Dedifferentiated amniotic fluid mesenchymal stem cell (primary cell): ENCODE data around the gene MAN2A2.
"Not testable (repeated sequence)": the region's sequence is repeated elsewhere in the genome, so short reads cannot be mapped to it uniquely, and the experiment has no call there.

Experiments used
- DNase-seq: peaks from one replicate; pipeline ENCODE4 v3.0.0-alpha.2; 2016; ENCODE audit errors: extremely low spot score

MAN2A2 gene

GRCh38 chr15:90883976-90884718 is 19.0 kb upstream of the MAN2A2 start, which contains the start of gene FES:
TSS of gene FES (plus strand) at chr15:90884504. CDS start at chr15:90885046, 542 bp downstream.
- no peak for DNase-seq

GRCh38 chr15:90884719-90885431 is 18.2 kb upstream of the MAN2A2 start:
- no peak for DNase-seq

- DNase-seq, result peak; percentile 36
Measured at GRCh38 chr15:90885432-90886290, 17.4 kb upstream of the MAN2A2 start.

GRCh38 chr15:90886291-90886614 is 16.8 kb upstream of the MAN2A2 start:
- DNase-seq, result no peak

- no peak for DNase-seq
Measured at GRCh38 chr15:90887037-90887481, 16.0 kb upstream of the MAN2A2 start.

GRCh38 chr15:90889313-90889730 is 13.8 kb upstream of the MAN2A2 start:
- DNase-seq, result no peak

- no peak for DNase-seq
Measured at GRCh38 chr15:90889736-90890456, 13.2 kb upstream of the MAN2A2 start.

- DNase-seq, result no peak
Measured at GRCh38 chr15:90890839-90891238, 12.3 kb upstream of the MAN2A2 start.

- DNase-seq, result no peak
Measured at GRCh38 chr15:90891346-90891949, 11.7 kb upstream of the MAN2A2 start.

GRCh38 chr15:90892023-90892422 is 11.1 kb upstream of the MAN2A2 start:
- DNase-seq, result no peak

GRCh38 chr15:90892498-90893174 is 10.5 kb upstream of the MAN2A2 start:
- no peak for DNase-seq

GRCh38 chr15:90893175-90894090 is 9.7 kb upstream of the MAN2A2 start:
- DNase-seq, result no peak

- no peak for DNase-seq
Measured at GRCh38 chr15:90895571-90896117, 7.5 kb upstream of the MAN2A2 start.

- not testable (repeated sequence) for DNase-seq
Measured at GRCh38 chr15:90897131-90897655, 5.9 kb upstream of the MAN2A2 start.

GRCh38 chr15:90901175-90902039 is 1.7 kb upstream of the MAN2A2 start:
- no peak for DNase-seq

- DNase-seq, result peak; percentile 68
Measured at GRCh38 chr15:90902040-90902839, 862 bp upstream of the MAN2A2 start.
